Measurements from ENCODE around the gene IGFBP5. TPM values are rescaled to one million over a fixed set of nuclear protein-coding genes. Genes with fewer than 3 reads are reported as not detected.

The IGFBP5 gene
- total and polyA plus RNA-seq, 2 donors (not counting 3 experiments of a cell fraction or from before 2014, with no cell fraction given): 0.06 TPM; not detected in 1

DNA sequence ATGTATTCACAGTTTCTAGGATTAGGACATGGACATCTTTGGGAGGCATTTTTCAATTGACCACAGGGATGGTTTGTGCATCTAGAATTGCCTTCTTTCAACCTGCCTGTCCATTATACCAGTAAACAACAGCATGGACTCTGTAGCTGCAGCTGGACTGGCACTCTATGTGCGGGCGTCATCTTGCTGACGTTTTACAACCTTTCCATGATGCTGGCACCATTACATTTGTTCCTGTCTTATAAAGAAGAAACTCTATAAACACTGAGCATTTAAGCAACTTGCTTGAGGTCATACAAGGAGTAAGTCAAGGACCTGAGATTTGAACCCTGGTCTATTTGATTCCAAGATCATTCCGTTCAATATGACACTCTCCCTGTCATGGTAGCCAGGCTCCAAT lies 25.4 kb upstream of the IGFBP5 start:
- intact Hi-C loops (cut with micrococcal nuclease) (no loop called here), dilution Hi-C loops (cut with MboI; ENCODE audit: extremely low pct_ligation_motif_present, low sequenced_read_pairs) (no loop called here)
- no peaks in the 10 kb centered on the region for H3K79me2 ChIP-seq (ENCODE audit: control insufficient read depth, insufficient read depth, low read length)
- no peak overlapping the region for H3K4me3 ChIP-seq (replicated peaks in 1 of 3; ENCODE audit: insufficient read depth in 1 of 3, low read depth in 1 of 3, low read length in 3 of 3)
- no peak overlapping the region for H2AFZ ChIP-seq (ENCODE audit: low read depth, low read length)
- H3K4me2 ChIP-seq (ENCODE audit: insufficient read depth, low read length): no peak overlapping the region
- H4K20me1 ChIP-seq (replicated peaks; ENCODE audit: control insufficient read depth, extremely low read depth, insufficient read depth, low read length): no peaks in the 10 kb centered on the region
- no peaks in the 10 kb centered on the region for H3K9me3 ChIP-seq (replicated peaks; ENCODE audit: control insufficient read depth, insufficient read depth, low read length)
- TF ChIP-seq EZH2 (IDR thresholded peaks at IDR 0.05; ENCODE audit: borderline replicate concordance, low read depth, low read length, severe bottlenecking) (no peak), POLR2A (IDR thresholded peaks at IDR 0.05; ENCODE audit: low read depth, low read length) (no peak), FOS (IDR thresholded peaks at IDR 0.05; ENCODE audit: borderline replicate concordance, insufficient read depth, low read length) (no peak), JUN (IDR thresholded peaks at IDR 0.05; ENCODE audit: borderline replicate concordance, insufficient read depth, insufficient read length, low read depth) (no peak), MYC (IDR thresholded peaks at IDR 0.05; ENCODE audit: low read depth, low read length) (no peak)
- TF ChIP-seq, protein P1, sequence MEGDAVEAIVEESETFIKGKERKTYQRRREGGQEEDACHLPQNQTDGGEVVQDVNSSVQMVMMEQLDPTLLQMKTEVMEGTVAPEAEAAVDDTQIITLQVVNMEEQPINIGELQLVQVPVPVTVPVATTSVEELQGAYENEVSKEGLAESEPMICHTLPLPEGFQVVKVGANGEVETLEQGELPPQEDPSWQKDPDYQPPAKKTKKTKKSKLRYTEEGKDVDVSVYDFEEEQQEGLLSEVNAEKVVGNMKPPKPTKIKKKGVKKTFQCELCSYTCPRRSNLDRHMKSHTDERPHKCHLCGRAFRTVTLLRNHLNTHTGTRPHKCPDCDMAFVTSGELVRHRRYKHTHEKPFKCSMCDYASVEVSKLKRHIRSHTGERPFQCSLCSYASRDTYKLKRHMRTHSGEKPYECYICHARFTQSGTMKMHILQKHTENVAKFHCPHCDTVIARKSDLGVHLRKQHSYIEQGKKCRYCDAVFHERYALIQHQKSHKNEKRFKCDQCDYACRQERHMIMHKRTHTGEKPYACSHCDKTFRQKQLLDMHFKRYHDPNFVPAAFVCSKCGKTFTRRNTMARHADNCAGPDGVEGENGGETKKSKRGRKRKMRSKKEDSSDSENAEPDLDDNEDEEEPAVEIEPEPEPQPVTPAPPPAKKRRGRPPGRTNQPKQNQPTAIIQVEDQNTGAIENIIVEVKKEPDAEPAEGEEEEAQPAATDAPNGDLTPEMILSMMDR (IDR thresholded peaks at IDR 0.05; ENCODE audit: extremely low read depth in 1 of 2, insufficient read depth in 1 of 2, low read depth in 1 of 2, low read length in 2 of 2): no peak
- H3K9me1 ChIP-seq (replicated peaks; ENCODE audit: control insufficient read depth, extremely low read depth, insufficient read depth, low read length): no peaks in the 10 kb centered on the region
- DNase-seq (ENCODE audit: low read depth, low spot score) (no peak), FAIRE-seq (no peak)
- no TSS peak for BruUV-seq (replicated peaks)
- no peaks in the 10 kb centered on the region for H3K4me1 ChIP-seq (ENCODE audit: control insufficient read depth, extremely low read depth, insufficient read depth, low read length)
- ChIA-PET POLR2A (no interaction called here), CTCF (no interaction called here)
- no peaks in the 10 kb centered on the region for H3K36me3 ChIP-seq (ENCODE audit: control insufficient read depth in 2 of 2, extremely low read depth in 1 of 2, insufficient read depth in 2 of 2, low read length in 2 of 2)
- H3K27ac ChIP-seq (ENCODE audit: insufficient read depth, low read depth, low read length): no peak overlapping the region
- H3K27me3 ChIP-seq (ENCODE audit: control insufficient read depth in 2 of 2, insufficient read depth in 2 of 2, low read length in 2 of 2): no peaks in the 10 kb centered on the region
- no peak overlapping the region for H3K9ac ChIP-seq (replicated peaks; ENCODE audit: extremely low read depth, insufficient read depth, low read length)
